ENCODE data around the gene SIGLEC8.

GRCh38 chr19:51410950-51411748, 47.1 kb downstream of the SIGLEC8 start:
- TF ChIP-seq RAD21 (conservative IDR thresholded peaks at IDR 0.05) (no peak), MXI1 (conservative IDR thresholded peaks at IDR 0.05; ENCODE audit: poor library complexity, severe bottlenecking) (no peak), TAF1 (IDR thresholded peaks at IDR 0.05; ENCODE audit: low read depth) (no peak), POLR2AphosphoS5 (IDR thresholded peaks at IDR 0.05) (no peak)
- TF ChIP-seq, protein P1, sequence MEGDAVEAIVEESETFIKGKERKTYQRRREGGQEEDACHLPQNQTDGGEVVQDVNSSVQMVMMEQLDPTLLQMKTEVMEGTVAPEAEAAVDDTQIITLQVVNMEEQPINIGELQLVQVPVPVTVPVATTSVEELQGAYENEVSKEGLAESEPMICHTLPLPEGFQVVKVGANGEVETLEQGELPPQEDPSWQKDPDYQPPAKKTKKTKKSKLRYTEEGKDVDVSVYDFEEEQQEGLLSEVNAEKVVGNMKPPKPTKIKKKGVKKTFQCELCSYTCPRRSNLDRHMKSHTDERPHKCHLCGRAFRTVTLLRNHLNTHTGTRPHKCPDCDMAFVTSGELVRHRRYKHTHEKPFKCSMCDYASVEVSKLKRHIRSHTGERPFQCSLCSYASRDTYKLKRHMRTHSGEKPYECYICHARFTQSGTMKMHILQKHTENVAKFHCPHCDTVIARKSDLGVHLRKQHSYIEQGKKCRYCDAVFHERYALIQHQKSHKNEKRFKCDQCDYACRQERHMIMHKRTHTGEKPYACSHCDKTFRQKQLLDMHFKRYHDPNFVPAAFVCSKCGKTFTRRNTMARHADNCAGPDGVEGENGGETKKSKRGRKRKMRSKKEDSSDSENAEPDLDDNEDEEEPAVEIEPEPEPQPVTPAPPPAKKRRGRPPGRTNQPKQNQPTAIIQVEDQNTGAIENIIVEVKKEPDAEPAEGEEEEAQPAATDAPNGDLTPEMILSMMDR (IDR thresholded peaks at IDR 0.05; ENCODE audit: poor library complexity, severe bottlenecking) = no peak
- TF ChIP-seq, protein P2, sequence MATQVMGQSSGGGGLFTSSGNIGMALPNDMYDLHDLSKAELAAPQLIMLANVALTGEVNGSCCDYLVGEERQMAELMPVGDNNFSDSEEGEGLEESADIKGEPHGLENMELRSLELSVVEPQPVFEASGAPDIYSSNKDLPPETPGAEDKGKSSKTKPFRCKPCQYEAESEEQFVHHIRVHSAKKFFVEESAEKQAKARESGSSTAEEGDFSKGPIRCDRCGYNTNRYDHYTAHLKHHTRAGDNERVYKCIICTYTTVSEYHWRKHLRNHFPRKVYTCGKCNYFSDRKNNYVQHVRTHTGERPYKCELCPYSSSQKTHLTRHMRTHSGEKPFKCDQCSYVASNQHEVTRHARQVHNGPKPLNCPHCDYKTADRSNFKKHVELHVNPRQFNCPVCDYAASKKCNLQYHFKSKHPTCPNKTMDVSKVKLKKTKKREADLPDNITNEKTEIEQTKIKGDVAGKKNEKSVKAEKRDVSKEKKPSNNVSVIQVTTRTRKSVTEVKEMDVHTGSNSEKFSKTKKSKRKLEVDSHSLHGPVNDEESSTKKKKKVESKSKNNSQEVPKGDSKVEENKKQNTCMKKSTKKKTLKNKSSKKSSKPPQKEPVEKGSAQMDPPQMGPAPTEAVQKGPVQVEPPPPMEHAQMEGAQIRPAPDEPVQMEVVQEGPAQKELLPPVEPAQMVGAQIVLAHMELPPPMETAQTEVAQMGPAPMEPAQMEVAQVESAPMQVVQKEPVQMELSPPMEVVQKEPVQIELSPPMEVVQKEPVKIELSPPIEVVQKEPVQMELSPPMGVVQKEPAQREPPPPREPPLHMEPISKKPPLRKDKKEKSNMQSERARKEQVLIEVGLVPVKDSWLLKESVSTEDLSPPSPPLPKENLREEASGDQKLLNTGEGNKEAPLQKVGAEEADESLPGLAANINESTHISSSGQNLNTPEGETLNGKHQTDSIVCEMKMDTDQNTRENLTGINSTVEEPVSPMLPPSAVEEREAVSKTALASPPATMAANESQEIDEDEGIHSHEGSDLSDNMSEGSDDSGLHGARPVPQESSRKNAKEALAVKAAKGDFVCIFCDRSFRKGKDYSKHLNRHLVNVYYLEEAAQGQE (IDR thresholded peaks at IDR 0.05; ENCODE audit: borderline replicate concordance) = no peak

Measured in neural cell (in vitro differentiated cells).